HEK293 (cell line): ENCODE data around the gene F3.

ENCODE experiments used
- CTCF ChIA-PET: fragments of 350-600 bp; formaldehyde crosslinking; extraction: SDS; loops from one replicate; lab custom pipeline; 2021; ENCODE audit warnings: antibody characterized with exemption; lab: Yijun Ruan, JAX
- POLR2A ChIA-PET: fragments of 300-600 bp; formaldehyde crosslinking; extraction: SDS; loops from one replicate; lab custom pipeline; 2020; ENCODE audit warnings: antibody characterized with exemption, inconsistent platforms; lab: Yijun Ruan, JAX
- H3K27ac ChIP-seq: fragments of 200-500 bp; sonication (Bioruptor generic); 2 replicates; pipeline ENCODE4 v1.5.1; 2014; ENCODE audit warnings: low read depth, low read length, control low read depth, inconsistent platforms; ENCODE audit errors: extremely low read depth
- H3K36me3 ChIP-seq, 2 experiments: fragments of 200-500 bp in 1 of 2; sonication (Bioruptor generic) in 1 of 2; 1 replicate in 1 of 2; 2 replicates in 1 of 2; pipeline ENCODE4 v1.5.1; 2014 to 2017; ENCODE audit warnings: inconsistent platforms in 2 of 2, low read length in 2 of 2; ENCODE audit not compliant: control insufficient read depth in 2 of 2, insufficient read depth in 1 of 2
- H3K4me1 ChIP-seq: fragments of 200-500 bp; sonication (Bioruptor generic); 2 replicates; pipeline ENCODE4 v1.5.1; 2014; ENCODE audit warnings: mild to moderate bottlenecking, low read length, inconsistent platforms; ENCODE audit not compliant: control insufficient read depth, insufficient read depth
- H3K4me3 ChIP-seq: 2 replicates; pipeline ENCODE4 v1.5.1; 2011; ENCODE audit warnings: low read depth, mild to moderate bottlenecking, control low read depth, low read length, moderate library complexity
- H3K9me3 ChIP-seq: fragments of 200-500 bp; sonication (Bioruptor generic); 2 replicates; pipeline ENCODE4 v1.5.1; 2014; ENCODE audit warnings: low read depth, low read length, inconsistent platforms; ENCODE audit not compliant: control insufficient read depth, insufficient read depth
- BCL6B ChIP-seq: fragments of 450-650 bp; formaldehyde crosslinking; IDR thresholded peaks from 2 replicates; pipeline ENCODE4 v1.5.1; 2017; ENCODE audit warnings: missing biosample characterization, missing genetic modification characterization
- IKZF3 ChIP-seq: fragments of 450-650 bp; IDR thresholded peaks from 2 replicates; pipeline ENCODE4 v1.5.0; 2018; ENCODE audit warnings: missing biosample characterization, mild to moderate bottlenecking, missing genetic modification characterization, moderate library complexity
- PRDM10 ChIP-seq: fragments of 450-650 bp; formaldehyde crosslinking; IDR thresholded peaks from 2 replicates; pipeline ENCODE4 v1.5.1; 2016; ENCODE audit warnings: missing biosample characterization, missing genetic modification characterization
- TRIM28 ChIP-seq: IDR thresholded peaks from 2 replicates; pipeline ENCODE4 v1.6.1; 2011; ENCODE audit warnings: low read length, control low read depth, borderline replicate concordance
- ZBTB20 ChIP-seq: fragments of 450-650 bp; formaldehyde crosslinking; IDR thresholded peaks from 2 replicates; pipeline ENCODE4 v1.5.1; 2016; ENCODE audit warnings: missing biosample characterization, missing genetic modification characterization
- ZNF140 ChIP-seq: fragments of 450-650 bp; formaldehyde crosslinking; IDR thresholded peaks from 2 replicates; pipeline ENCODE4 v1.5.1; 2016; ENCODE audit warnings: missing biosample characterization, missing genetic modification characterization
- ZNF155 ChIP-seq: fragments of 450-650 bp; formaldehyde crosslinking; IDR thresholded peaks from 2 replicates; pipeline ENCODE4 v1.5.1; 2016; ENCODE audit warnings: missing biosample characterization, missing genetic modification characterization
- ZNF239 ChIP-seq: fragments of 450-650 bp; formaldehyde crosslinking; IDR thresholded peaks from 2 replicates; pipeline ENCODE4 v1.5.1; 2016; ENCODE audit warnings: missing biosample characterization, missing genetic modification characterization
- ZNF302 ChIP-seq: fragments of 450-650 bp; formaldehyde crosslinking; IDR thresholded peaks from 2 replicates; pipeline ENCODE4 v1.5.1; 2016; ENCODE audit warnings: missing biosample characterization, missing genetic modification characterization, low read depth
- ZNF324 ChIP-seq: fragments of 450-650 bp; formaldehyde crosslinking; IDR thresholded peaks from 2 replicates; pipeline ENCODE4 v1.5.1; 2016; ENCODE audit warnings: missing biosample characterization, missing genetic modification characterization
- ZNF354C ChIP-seq: fragments of 450-650 bp; formaldehyde crosslinking; IDR thresholded peaks from 2 replicates; pipeline ENCODE4 v1.5.1; 2016; ENCODE audit warnings: missing biosample characterization, missing genetic modification characterization, low read depth, borderline replicate concordance
- ZNF48 ChIP-seq: fragments of 450-650 bp; formaldehyde crosslinking; IDR thresholded peaks from 2 replicates; pipeline ENCODE4 v1.5.1; 2016; ENCODE audit warnings: missing biosample characterization, missing genetic modification characterization
- ZNF514 ChIP-seq: fragments of 450-650 bp; formaldehyde crosslinking; IDR thresholded peaks from 2 replicates; pipeline ENCODE4 v1.5.1; 2016; ENCODE audit warnings: missing biosample characterization, missing genetic modification characterization
- ZNF521 ChIP-seq: fragments of 450-650 bp; formaldehyde crosslinking; IDR thresholded peaks from 2 replicates; pipeline ENCODE4 v1.5.1; 2017; ENCODE audit warnings: missing biosample characterization, mild to moderate bottlenecking, missing genetic modification characterization
- ZNF561 ChIP-seq: fragments of 450-650 bp; IDR thresholded peaks from 2 replicates; pipeline ENCODE4 v1.5.1; 2018; ENCODE audit warnings: missing biosample characterization, missing genetic modification characterization, borderline replicate concordance
- ZNF600 ChIP-seq: fragments of 450-650 bp; formaldehyde crosslinking; IDR thresholded peaks from 2 replicates; pipeline ENCODE4 v1.5.1; 2016; ENCODE audit warnings: missing biosample characterization, missing genetic modification characterization
- ZNF629 ChIP-seq: fragments of 450-650 bp; formaldehyde crosslinking; IDR thresholded peaks from 2 replicates; pipeline ENCODE4 v1.5.1; 2017; ENCODE audit warnings: missing biosample characterization, missing genetic modification characterization
- ZNF747 ChIP-seq: fragments of 450-650 bp; formaldehyde crosslinking; IDR thresholded peaks from 2 replicates; pipeline ENCODE4 v1.5.1; 2016; ENCODE audit warnings: missing biosample characterization, missing genetic modification characterization
- TF ChIP-seq, protein P1 (sequence below): fragments of 450-650 bp; formaldehyde crosslinking; IDR thresholded peaks from 2 replicates; pipeline ENCODE4; 2016; ENCODE audit warnings: missing biosample characterization, missing genetic modification characterization
- TF ChIP-seq, protein P2 (sequence below): fragments of 450-650 bp; formaldehyde crosslinking; IDR thresholded peaks from 2 replicates; pipeline ENCODE4 v1.5.1; 2017; ENCODE audit warnings: missing biosample characterization, missing genetic modification characterization
- TF ChIP-seq, protein P3 (sequence below): fragments of 450-650 bp; formaldehyde crosslinking; IDR thresholded peaks from 2 replicates; pipeline ENCODE4 v1.5.1; 2016; ENCODE audit warnings: missing biosample characterization, missing genetic modification characterization

The F3 gene

DNA sequence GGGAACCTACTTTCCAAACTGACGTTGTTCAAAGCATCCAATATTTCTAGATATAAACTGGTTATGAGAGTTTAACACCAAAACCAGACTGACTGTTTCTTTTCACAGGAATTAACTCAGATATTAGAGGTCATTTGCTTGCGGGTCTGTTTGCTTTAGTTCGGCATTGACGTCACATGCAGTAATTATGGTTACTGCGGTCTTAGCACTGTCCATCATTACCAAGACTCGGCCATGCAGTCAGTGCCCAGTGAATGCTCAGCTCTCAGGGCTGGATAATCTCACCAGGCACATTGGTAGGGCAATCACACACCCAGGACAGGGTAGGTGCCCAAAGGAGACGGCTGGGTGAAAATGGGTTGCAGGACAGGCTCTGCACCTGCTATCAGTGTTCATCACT is 9.9 kb upstream of the F3 start:
- no peak overlapping the region for H3K27ac ChIP-seq
- no peaks in the 10 kb centered on the region for H3K9me3 ChIP-seq
- no peak for TF ChIP-seq ZNF521 (tag by site-specific recombination)
- TF ChIP-seq ZNF302 (tag by site-specific recombination), result no peak
- TF ChIP-seq ZNF600 (tag by site-specific recombination), result 0 out of 2 replicates have a peak, but pooled peaks have one; percentile 36
- TF ChIP-seq ZNF514 (tag by site-specific recombination), result no peak
- TF ChIP-seq ZNF629 (tag by site-specific recombination), result peak; percentile 75
- no peak overlapping the region for H3K4me3 ChIP-seq
- CTCF ChIA-PET, result no interaction called here
- H3K4me1 ChIP-seq, result peaks cover 10% of the 10 kb centered on the region
- POLR2A ChIA-PET, result interaction anchor here (1.2 kb wide), 1 partner anchor 11 kb away, joined by 3 read pairs; no protein-coding TSS in a partner anchor
- no peaks in the 10 kb centered on the region for H3K36me3 ChIP-seq

- ChIA-PET CTCF (no interaction called here), POLR2A (interaction anchor here (1.2 kb wide), 1 partner anchor 11 kb away, joined by 3 read pairs; no protein-coding TSS in a partner anchor)
- no peak overlapping the region for H3K4me3 ChIP-seq
- no peaks in the 10 kb centered on the region for H3K9me3 ChIP-seq
- no peak overlapping the region for H3K27ac ChIP-seq
- H3K4me1 ChIP-seq, result peaks cover 10% of the 10 kb centered on the region
- peak; percentile 68; the same call in 1 of the 2 replicates for TF ChIP-seq TRIM28
- no peak for TF ChIP-seq ZNF239 (tag by site-specific recombination)
- no peaks in the 10 kb centered on the region for H3K36me3 ChIP-seq
Measured at GRCh38 chr1:94550800-94551241, 9.3 kb upstream of the F3 start.

- H3K4me3 ChIP-seq, result no peak overlapping the region
- POLR2A ChIA-PET, result interaction anchor here (1.2 kb wide), 1 partner anchor 12 kb away, joined by 3 read pairs; no protein-coding TSS in a partner anchor
- no peaks in the 10 kb centered on the region for H3K9me3 ChIP-seq
- CTCF ChIA-PET, result interaction anchor here (0.5 kb wide), 1 partner anchor 41 kb away, joined by 3 read pairs; no protein-coding TSS in a partner anchor
- H3K27ac ChIP-seq, result no peak overlapping the region
- no peaks in the 10 kb centered on the region for H3K36me3 ChIP-seq
- H3K4me1 ChIP-seq, result peaks cover 10% of the 10 kb centered on the region
- TF ChIP-seq PRDM10 (tag by site-specific recombination) (no peak), ZNF155 (tag by site-specific recombination) (no peak), ZNF561 (tag by site-specific recombination) (no peak), ZNF140 (tag by site-specific recombination) (no peak), ZNF747 (tag by site-specific recombination) (no peak), ZNF324 (tag by site-specific recombination) (no peak), ZNF48 (tag by site-specific recombination) (no peak), ZNF354C (tag by site-specific recombination) (no peak), ZNF600 (tag by site-specific recombination) (no peak), BCL6B (no peak), ZBTB20 (no peak), IKZF3 (tag by site-specific recombination) (no peak)
- TF ChIP-seq, protein P1, sequence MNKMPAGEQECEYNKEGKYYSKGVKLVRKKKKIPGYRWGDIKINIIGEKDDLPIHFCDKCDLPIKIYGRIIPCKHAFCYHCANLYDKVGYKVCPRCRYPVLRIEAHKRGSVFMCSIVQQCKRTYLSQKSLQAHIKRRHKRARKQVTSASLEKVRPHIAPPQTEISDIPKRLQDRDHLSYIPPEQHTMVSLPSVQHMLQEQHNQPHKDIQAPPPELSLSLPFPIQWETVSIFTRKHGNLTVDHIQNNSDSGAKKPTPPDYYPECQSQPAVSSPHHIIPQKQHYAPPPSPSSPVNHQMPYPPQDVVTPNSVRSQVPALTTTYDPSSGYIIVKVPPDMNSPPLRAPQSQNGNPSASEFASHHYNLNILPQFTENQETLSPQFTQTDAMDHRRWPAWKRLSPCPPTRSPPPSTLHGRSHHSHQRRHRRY (tag by site-specific recombination), result no peak
- TF ChIP-seq, protein P2, sequence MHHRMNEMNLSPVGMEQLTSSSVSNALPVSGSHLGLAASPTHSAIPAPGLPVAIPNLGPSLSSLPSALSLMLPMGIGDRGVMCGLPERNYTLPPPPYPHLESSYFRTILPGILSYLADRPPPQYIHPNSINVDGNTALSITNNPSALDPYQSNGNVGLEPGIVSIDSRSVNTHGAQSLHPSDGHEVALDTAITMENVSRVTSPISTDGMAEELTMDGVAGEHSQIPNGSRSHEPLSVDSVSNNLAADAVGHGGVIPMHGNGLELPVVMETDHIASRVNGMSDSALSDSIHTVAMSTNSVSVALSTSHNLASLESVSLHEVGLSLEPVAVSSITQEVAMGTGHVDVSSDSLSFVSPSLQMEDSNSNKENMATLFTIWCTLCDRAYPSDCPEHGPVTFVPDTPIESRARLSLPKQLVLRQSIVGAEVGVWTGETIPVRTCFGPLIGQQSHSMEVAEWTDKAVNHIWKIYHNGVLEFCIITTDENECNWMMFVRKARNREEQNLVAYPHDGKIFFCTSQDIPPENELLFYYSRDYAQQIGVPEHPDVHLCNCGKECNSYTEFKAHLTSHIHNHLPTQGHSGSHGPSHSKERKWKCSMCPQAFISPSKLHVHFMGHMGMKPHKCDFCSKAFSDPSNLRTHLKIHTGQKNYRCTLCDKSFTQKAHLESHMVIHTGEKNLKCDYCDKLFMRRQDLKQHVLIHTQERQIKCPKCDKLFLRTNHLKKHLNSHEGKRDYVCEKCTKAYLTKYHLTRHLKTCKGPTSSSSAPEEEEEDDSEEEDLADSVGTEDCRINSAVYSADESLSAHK (tag by site-specific recombination), result no peak
- TF ChIP-seq, protein P3, sequence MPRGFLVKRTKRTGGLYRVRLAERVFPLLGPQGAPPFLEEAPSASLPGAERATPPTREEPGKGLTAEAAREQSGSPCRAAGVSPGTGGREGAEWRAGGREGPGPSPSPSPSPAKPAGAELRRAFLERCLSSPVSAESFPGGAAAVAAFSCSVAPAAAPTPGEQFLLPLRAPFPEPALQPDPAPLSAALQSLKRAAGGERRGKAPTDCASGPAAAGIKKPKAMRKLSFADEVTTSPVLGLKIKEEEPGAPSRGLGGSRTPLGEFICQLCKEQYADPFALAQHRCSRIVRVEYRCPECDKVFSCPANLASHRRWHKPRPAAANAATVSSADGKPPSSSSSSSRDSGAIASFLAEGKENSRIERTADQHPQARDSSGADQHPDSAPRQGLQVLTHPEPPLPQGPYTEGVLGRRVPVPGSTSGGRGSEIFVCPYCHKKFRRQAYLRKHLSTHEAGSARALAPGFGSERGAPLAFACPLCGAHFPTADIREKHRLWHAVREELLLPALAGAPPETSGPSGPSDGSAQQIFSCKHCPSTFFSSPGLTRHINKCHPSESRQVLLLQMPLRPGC (tag by site-specific recombination), result no peak
Measured at GRCh38 chr1:94550396-94550795, 8.8 kb upstream of the F3 start.
